Measurements from ENCODE around the gene SERPINB5.

Gene SERPINB5

GRCh38 chr18:63468575-63468974 lies 8.2 kb upstream of the SERPINB5 start:
- DNase-seq (ENCODE audit: low read depth, low spot score), result no peak

GRCh38 chr18:63470751-63471150 lies 6.0 kb upstream of the SERPINB5 start:
- no peak for DNase-seq (ENCODE audit: low read depth, low spot score)

- DNase-seq (ENCODE audit: low read depth, low spot score), result no peak
These were observed 4.4 kb upstream of the SERPINB5 start for GRCh38 chr18:63472380-63472779.

GRCh38 chr18:63477200-63477599 lies 442 bp downstream of the SERPINB5 start:
- DNase-seq (ENCODE audit: low read depth, low spot score), result no peak

- no peak for DNase-seq (ENCODE audit: low read depth, low spot score)
These were observed 1.2 kb downstream of the SERPINB5 start for GRCh38 chr18:63477968-63478367.

- no peak for DNase-seq (ENCODE audit: low read depth, low spot score)
These were observed 3.1 kb downstream of the SERPINB5 start for GRCh38 chr18:63479826-63480225.

- DNase-seq (ENCODE audit: low read depth, low spot score), result no peak
These were observed 3.7 kb downstream of the SERPINB5 start for GRCh38 chr18:63480476-63480875.

GRCh38 chr18:63480915-63481314 lies 4.2 kb downstream of the SERPINB5 start:
- DNase-seq (ENCODE audit: low read depth, low spot score), result no peak

- no peak for DNase-seq (ENCODE audit: low read depth, low spot score)
These were observed 10.9 kb downstream of the SERPINB5 start for GRCh38 chr18:63487676-63488075.

GRCh38 chr18:63488160-63488559 lies 11.4 kb downstream of the SERPINB5 start:
- no peak for DNase-seq (ENCODE audit: low read depth, low spot score)

- no peak for DNase-seq (ENCODE audit: low read depth, low spot score)
These were observed 16.1 kb downstream of the SERPINB5 start for GRCh38 chr18:63492851-63493250.

GRCh38 chr18:63495675-63496074 lies 18.9 kb downstream of the SERPINB5 start:
- no peak for DNase-seq (ENCODE audit: low read depth, low spot score)

GRCh38 chr18:63505566-63506335 lies 29.0 kb downstream of the SERPINB5 start:
- no peak for DNase-seq (ENCODE audit: low read depth, low spot score)

GRCh38 chr18:63506336-63506646 lies 29.5 kb downstream of the SERPINB5 start:
- no peak for DNase-seq (ENCODE audit: low read depth, low spot score)

GRCh38 chr18:63508596-63508995 lies 31.8 kb downstream of the SERPINB5 start:
- no peak for DNase-seq (ENCODE audit: low read depth, low spot score)

GRCh38 chr18:63511285-63511684 lies 34.5 kb downstream of the SERPINB5 start:
- DNase-seq (ENCODE audit: low read depth, low spot score), result no peak

GRCh38 chr18:63514326-63514725 lies 37.6 kb downstream of the SERPINB5 start:
- no peak for DNase-seq (ENCODE audit: low read depth, low spot score)

- DNase-seq (ENCODE audit: low read depth, low spot score), result no peak
These were observed 38.3 kb downstream of the SERPINB5 start for GRCh38 chr18:63514888-63515678.

GRCh38 chr18:63515801-63516200 lies 39.0 kb downstream of the SERPINB5 start:
- no peak for DNase-seq (ENCODE audit: low read depth, low spot score)

- peak; percentile 31 for DNase-seq (ENCODE audit: low read depth, low spot score)
These were observed 41.6 kb downstream of the SERPINB5 start for GRCh38 chr18:63518178-63519012.

GRCh38 chr18:63520053-63520685 lies 43.4 kb downstream of the SERPINB5 start:
- DNase-seq (ENCODE audit: low read depth, low spot score), result no peak

- no peak for DNase-seq (ENCODE audit: low read depth, low spot score)
These were observed 46.9 kb downstream of the SERPINB5 start for GRCh38 chr18:63523660-63524059.
